ENCODE data around the gene E2F8.

Gene E2F8

DNA sequence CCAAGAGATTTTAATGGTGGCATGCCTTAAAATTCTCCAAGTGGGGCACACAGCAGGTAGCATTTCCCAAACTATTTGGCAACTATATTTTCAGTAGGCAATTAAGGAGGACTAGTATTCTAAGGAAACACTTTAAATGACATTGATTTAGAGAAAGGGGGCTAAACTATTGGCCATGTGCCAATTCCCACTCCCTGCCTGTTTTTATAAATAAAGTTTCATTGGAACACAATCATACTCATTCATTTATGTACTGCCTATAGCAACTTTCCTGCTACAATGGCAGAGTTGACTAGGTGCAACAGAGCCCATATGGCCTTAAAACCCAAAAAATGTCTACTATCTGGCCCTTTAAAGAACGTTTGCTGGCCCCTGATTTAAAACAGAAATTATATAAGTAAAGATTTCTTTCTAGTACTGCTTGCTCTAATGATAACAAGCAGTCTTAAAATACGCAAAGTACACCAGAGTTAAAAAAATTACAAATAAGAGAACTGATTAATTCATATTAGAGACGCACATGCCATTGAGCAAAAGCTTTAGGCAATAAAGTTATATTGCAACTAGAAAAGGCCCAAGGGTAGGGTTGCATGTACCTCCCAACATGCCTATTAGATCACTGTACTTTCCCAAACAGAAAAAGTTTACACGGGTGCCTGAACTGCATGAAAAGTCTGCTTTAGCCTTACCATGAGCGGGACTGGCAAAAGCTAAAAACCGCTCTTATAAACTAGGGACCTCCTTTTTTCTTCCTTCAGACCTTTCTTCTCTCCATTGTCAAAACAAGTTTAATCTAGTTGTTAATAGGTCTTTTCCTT is 14.2 kb downstream of the E2F8 start:
- Histone ChIP-seq H3K36me3 (peaks cover 97% of the 10 kb centered on the region), H4K20me1 (no peaks in the 10 kb centered on the region), H3K4me3 (no peak overlapping the region), H3K27me3 (no peaks in the 10 kb centered on the region), H3K27ac (no peak overlapping the region), H3K9ac (no peak overlapping the region), H3K9me3 (no peaks in the 10 kb centered on the region), H3K4me1 (no peaks in the 10 kb centered on the region), H3K4me2 (no peak overlapping the region)
- TF ChIP-seq Cebpa-rat (IDR thresholded peaks at IDR 0.05) = no peak

DNA sequence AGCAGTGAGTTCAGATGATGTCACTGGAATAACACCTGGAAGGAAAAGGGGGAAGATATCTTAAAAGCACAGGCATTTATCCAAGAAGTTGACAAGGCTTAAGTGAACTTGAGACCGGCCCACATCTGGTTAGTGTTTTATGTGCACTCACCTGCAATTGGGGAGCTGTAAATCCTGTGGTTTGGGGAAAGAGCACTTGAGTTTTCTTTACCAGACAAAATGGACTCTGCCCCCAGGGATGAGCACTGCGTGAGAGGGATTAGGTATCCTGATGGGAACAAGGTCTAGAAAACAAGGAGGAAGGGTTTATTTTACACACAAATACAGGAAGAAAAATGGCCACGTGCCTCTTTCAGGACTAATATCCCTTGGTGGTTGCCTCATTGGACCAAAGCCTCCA is 15.2 kb downstream of the E2F8 start:
- H3K9me3 ChIP-seq = no peaks in the 10 kb centered on the region
- H3K27ac ChIP-seq = no peak overlapping the region
- peaks cover 88% of the 10 kb centered on the region for H3K36me3 ChIP-seq
- no peaks in the 10 kb centered on the region for H4K20me1 ChIP-seq
- H3K4me3 ChIP-seq = no peak overlapping the region
- no peaks in the 10 kb centered on the region for H3K4me1 ChIP-seq
- TF ChIP-seq Cebpa-rat (IDR thresholded peaks at IDR 0.05) = no peak
- H3K9ac ChIP-seq = no peak overlapping the region
- no peaks in the 10 kb centered on the region for H3K27me3 ChIP-seq
- H3K4me2 ChIP-seq = no peak overlapping the region

DNA sequence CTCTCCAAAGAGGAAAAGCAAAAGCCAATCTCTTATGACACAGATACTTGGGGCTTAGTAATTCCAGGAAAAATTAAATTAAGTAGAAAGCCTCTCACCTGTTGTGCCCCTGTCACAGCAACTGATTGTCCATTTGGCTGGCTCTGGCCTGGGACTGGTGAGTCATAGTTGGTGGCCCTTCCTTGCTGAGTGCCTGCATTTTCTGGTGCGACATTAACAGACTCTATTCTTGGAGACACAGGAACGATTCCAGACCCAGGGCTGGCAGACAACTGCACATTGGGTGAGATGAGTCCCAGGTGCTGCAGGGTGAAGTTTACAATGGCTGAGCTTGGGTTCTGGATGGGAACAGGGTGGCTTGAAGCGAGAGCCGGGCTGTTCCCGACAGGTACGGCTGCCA is 15.6 kb downstream of the E2F8 start:
- H3K27me3 ChIP-seq = no peaks in the 10 kb centered on the region
- TF ChIP-seq Cebpa-rat (IDR thresholded peaks at IDR 0.05) = no peak
- no peak overlapping the region for H3K4me2 ChIP-seq
- no peaks in the 10 kb centered on the region for H3K9me3 ChIP-seq
- no peak overlapping the region for H3K4me3 ChIP-seq
- H3K36me3 ChIP-seq = peaks cover 84% of the 10 kb centered on the region
- no peak overlapping the region for H3K9ac ChIP-seq
- no peak overlapping the region for H3K27ac ChIP-seq
- H3K4me1 ChIP-seq = no peaks in the 10 kb centered on the region
- H4K20me1 ChIP-seq = no peaks in the 10 kb centered on the region

DNA sequence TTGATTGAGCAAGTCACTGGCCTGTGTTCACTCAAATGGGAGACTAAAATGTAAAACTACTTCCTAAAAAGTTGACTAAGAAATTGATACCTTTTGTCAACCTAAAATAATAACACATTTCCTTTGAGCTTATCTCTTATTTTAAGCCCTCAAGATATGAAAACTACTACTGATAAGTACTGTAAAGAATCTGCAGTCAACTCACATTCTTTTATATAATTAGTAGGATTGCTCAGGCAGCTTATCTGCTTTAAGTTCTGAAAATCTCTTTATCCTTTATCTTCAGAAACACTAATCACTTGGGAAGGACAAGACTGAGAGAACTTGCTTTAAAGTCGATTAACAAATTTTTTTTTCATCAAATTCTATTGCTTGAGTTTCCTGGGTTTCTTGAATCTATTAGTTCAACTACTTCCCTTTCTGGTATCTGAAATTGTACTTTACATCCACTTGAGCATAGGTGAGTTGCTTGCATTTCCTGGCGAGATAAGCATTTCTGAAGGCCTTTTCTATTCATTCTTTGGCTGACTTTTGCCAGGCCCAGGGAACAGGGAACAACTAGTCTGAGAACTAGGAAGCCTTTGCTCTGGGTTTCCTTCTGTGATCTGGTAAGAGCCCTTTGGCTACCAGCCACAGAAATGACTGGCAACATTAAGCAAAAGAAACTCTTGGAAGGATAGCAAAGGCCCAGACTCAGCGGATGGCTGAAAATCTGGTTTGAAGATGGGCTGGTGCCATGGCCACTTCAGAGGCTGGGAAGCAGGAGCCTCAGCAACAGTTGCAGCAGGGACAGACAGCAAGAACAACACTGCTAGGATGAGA is 19.6 kb downstream of the E2F8 start:
- no peaks in the 10 kb centered on the region for H3K27me3 ChIP-seq
- no peaks in the 10 kb centered on the region for H3K4me1 ChIP-seq
- H3K9ac ChIP-seq = no peak overlapping the region
- H3K4me3 ChIP-seq = no peak overlapping the region
- no peak overlapping the region for H3K27ac ChIP-seq
- H3K4me2 ChIP-seq = no peak overlapping the region
- no peak for TF ChIP-seq Cebpa-rat (IDR thresholded peaks at IDR 0.05)
- H4K20me1 ChIP-seq = no peaks in the 10 kb centered on the region
- H3K36me3 ChIP-seq = peaks cover 45% of the 10 kb centered on the region
- H3K9me3 ChIP-seq = no peaks in the 10 kb centered on the region

DNA sequence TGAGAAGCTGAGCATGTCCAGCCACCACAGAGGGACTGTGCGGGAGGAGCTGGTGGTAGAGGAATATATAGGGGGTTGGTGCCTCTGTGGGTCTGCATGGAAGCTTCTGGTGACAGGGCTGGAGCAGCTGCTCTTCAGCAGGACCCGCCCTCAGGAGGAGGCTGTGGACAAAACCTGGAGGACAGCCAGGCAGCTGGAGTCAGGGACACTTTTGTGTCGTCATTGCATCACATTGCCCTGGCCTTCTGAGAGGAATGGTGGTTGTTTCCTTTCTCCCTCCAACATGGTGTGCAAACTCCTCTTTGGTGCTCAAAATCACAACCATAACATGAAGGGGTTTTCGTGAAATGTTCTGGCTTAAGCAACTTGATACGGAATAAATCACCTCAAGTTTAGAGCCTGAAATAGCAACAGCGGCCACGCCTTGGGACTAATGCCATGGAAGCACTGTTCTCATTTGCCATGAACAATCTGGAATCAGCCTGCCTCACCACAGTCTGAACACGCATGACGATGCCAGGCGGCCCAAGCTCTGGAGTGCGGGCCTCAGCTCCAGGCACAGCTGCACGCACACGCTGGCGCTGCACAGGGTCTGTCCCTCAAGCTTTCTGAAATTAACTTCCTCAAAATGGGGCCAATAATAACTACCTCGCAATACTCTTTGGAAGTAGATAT is 21.8 kb downstream of the E2F8 start:
- no peak for TF ChIP-seq Cebpa-rat (IDR thresholded peaks at IDR 0.05)
- H3K9me3 ChIP-seq = no peaks in the 10 kb centered on the region
- no peak overlapping the region for H3K4me2 ChIP-seq
- no peaks in the 10 kb centered on the region for H3K27me3 ChIP-seq
- H3K9ac ChIP-seq = no peak overlapping the region
- H3K4me3 ChIP-seq = no peak overlapping the region
- H3K4me1 ChIP-seq = no peaks in the 10 kb centered on the region
- H4K20me1 ChIP-seq = no peaks in the 10 kb centered on the region
- H3K36me3 ChIP-seq = peaks cover 25% of the 10 kb centered on the region
- H3K27ac ChIP-seq = no peak overlapping the region

DNA sequence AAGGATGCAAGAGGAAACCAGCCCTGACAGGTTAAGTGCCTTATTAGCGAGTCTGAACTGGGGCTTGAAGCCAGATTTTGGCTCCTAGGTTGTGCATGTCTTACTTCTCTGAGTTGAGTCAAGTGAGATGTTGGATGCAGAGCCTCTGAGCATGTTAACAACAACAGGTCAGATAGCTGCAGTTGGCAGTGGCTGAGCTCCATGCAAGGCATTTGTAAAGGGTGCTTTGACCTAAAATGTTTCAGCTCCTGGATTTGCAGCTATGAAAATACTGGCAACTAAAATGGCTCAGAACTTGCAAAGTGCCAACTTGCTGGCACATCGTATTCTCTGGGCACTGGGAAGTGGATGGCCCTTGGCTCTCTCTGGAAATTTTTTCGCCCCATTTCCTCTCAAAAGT is 22.5 kb downstream of the E2F8 start:
- Histone ChIP-seq H4K20me1 (no peaks in the 10 kb centered on the region), H3K4me3 (no peak overlapping the region), H3K36me3 (peaks cover 18% of the 10 kb centered on the region), H3K9me3 (no peaks in the 10 kb centered on the region), H3K27me3 (no peaks in the 10 kb centered on the region), H3K4me2 (no peak overlapping the region), H3K9ac (no peak overlapping the region), H3K27ac (no peak overlapping the region), H3K4me1 (no peaks in the 10 kb centered on the region)
- no peak for TF ChIP-seq Cebpa-rat (IDR thresholded peaks at IDR 0.05)

DNA sequence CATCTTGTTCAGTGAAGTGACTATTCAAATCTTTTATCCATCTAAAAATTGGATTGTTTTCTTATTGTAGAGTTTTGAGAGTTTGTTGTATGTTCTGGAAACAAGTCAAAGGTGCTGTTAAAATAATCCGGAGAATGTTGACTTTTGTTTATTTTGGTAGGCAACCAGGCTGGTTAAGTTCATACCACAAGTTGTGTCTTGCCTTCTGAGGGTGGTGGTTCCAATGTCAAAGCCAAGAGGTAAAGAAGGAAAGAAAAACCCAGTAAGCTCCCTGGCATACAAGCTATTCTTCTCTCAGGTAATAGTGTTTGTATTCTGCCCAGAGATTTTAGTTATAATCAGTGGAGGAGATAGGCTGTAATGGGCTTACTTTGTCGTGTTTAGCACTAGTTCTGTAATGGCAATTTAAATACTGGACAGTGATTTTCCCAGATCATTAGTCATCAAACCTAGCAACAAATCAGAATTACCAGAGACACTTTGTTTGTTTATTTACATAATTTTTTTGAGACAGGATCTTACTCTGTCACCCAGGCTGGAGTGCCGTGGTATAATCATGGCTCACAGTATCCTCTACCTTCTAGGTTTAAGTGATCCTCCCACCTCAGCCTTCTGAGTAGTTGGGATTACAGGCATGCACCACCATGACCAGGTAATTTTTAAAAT is 23.9 kb downstream of the E2F8 start:
- Histone ChIP-seq H3K9ac (no peak overlapping the region), H3K36me3 (0 out of 2 replicates have a peak, but pooled peaks cover 4% of the 10 kb centered on the region), H3K9me3 (no peaks in the 10 kb centered on the region), H4K20me1 (no peaks in the 10 kb centered on the region), H3K4me1 (no peaks in the 10 kb centered on the region), H3K27me3 (no peaks in the 10 kb centered on the region), H3K27ac (no peak overlapping the region), H3K4me2 (no peak overlapping the region), H3K4me3 (no peak overlapping the region)
- no peak for TF ChIP-seq Cebpa-rat (IDR thresholded peaks at IDR 0.05)

DNA sequence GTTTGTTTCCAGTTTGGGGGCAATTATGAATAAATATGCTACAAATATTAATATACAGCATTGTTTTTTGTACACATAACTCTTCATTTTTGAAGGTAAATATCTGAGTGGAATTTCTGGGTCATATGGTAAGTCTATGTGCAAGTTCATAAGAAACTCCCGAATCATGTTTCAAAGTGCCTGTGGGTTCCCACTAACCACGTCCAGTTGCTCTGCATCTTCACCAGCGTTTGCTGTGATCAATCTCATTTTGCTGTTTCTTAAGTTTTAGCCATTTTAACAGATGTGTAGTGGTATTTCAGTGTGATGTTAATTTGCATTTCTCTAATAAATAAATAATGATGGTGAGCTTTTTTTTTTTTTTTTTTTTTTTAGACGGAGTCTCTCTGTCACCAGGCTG is 24.7 kb downstream of the E2F8 start:
- H3K9ac ChIP-seq = no peak overlapping the region
- H3K9me3 ChIP-seq = no peaks in the 10 kb centered on the region
- no peak overlapping the region for H3K27ac ChIP-seq
- no peaks in the 10 kb centered on the region for H4K20me1 ChIP-seq
- no peaks in the 10 kb centered on the region for H3K4me1 ChIP-seq
- H3K4me2 ChIP-seq = no peak overlapping the region
- H3K4me3 ChIP-seq = no peak overlapping the region
- no peaks in the 10 kb centered on the region for H3K27me3 ChIP-seq
- no peak for TF ChIP-seq Cebpa-rat (IDR thresholded peaks at IDR 0.05)
- no peaks in the 10 kb centered on the region for H3K36me3 ChIP-seq

DNA sequence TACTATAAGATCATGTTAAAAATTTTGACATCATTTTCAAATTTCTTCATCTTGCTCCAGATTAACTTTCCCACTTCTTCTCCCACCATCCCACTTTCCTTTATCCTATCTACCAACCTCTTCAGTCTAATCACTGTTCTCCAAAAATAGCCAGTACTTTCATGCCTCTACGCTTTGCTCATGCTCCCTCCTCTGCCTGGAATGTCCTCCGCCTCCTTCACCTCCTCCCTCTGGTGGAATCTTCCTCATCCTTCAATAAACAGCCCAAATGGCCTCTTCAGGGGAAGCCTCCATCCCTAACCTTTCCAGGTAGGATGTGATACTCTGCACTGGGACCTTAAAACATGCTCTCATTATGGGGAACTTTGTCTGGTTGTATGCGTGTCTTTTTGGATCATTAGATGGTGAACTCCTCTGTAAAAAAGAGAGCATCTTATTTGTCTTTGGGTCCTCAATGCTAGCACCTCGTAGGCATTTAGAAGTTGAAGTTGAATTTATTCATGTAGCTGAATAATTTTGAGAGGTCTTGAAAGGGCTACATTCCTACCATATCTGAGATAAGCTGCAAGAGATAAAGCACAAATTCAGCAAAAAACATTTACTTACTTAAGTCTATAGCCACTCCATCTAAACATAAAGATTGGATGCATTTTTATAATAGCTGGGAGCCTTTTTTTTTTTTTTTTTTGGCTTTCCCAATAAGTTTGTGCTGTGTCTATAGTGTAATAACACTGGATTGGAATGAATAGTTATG is 31.0 kb downstream of the E2F8 start:
- no peak overlapping the region for H3K27ac ChIP-seq
- no peak overlapping the region for H3K4me3 ChIP-seq
- H3K4me2 ChIP-seq = no peak overlapping the region
- no peak overlapping the region for H3K9ac ChIP-seq
- H4K20me1 ChIP-seq = no peaks in the 10 kb centered on the region
- no peaks in the 10 kb centered on the region for H3K9me3 ChIP-seq
- H3K27me3 ChIP-seq = no peaks in the 10 kb centered on the region
- no peaks in the 10 kb centered on the region for H3K36me3 ChIP-seq
- H3K4me1 ChIP-seq = peaks cover 11% of the 10 kb centered on the region
- TF ChIP-seq Cebpa-rat (IDR thresholded peaks at IDR 0.05) = no peak
